HL-60 (cell line): ENCODE results near the gene BRICD5.

ENCODE experiments used
- DNase-seq, 2 experiments: peaks; one replicate each; pipeline ENCODE4 v3.0.0-alpha.2; 2010 to 2020; ENCODE audit warnings: low read depth in 1 of 2, low spot score in 1 of 2
- H3K27ac ChIP-seq: fragments of 250-450 bp; sonication (Bioruptor Pico); replicated peaks from 2 replicates; pipeline ENCODE4 v1.5.1; 2020; ENCODE audit warnings: mild to moderate bottlenecking, moderate library complexity
- H3K27me3 ChIP-seq: fragments of 250-450 bp; sonication (Bioruptor Pico); 2 replicates; pipeline ENCODE4 v1.5.1; 2021; ENCODE audit warnings: mild to moderate bottlenecking, moderate library complexity; ENCODE audit not compliant: insufficient read depth, poor library complexity, severe bottlenecking
- H3K4me3 ChIP-seq: replicated peaks from 2 replicates; pipeline ENCODE4 v1.5.1; 2011; ENCODE audit warnings: mild to moderate bottlenecking, control low read depth, low read length; ENCODE audit not compliant: insufficient read depth
- GABPA ChIP-seq: IDR thresholded peaks from 2 replicates; pipeline ENCODE4 v1.6.1; 2012; ENCODE audit warnings: low read depth
- POLR2AphosphoS5 ChIP-seq: IDR thresholded peaks from 2 replicates; pipeline ENCODE4 v1.6.1; 2012; ENCODE audit warnings: low read depth
- SPI1 ChIP-seq: IDR thresholded peaks from 2 replicates; pipeline ENCODE4 v1.6.1; 2012; ENCODE audit warnings: low read depth, mild to moderate bottlenecking, borderline replicate concordance
- TF ChIP-seq, protein P1 (sequence below): IDR thresholded peaks from one replicate; pipeline ENCODE4 v1.5.1; 2011; ENCODE audit warnings: low read length, control low read depth, inconsistent platforms; ENCODE audit not compliant: insufficient read depth
- TF ChIP-seq, protein P2 (sequence below): IDR thresholded peaks from 2 replicates; pipeline ENCODE4 v1.6.1; 2012; ENCODE audit warnings: low read depth; ENCODE audit not compliant: insufficient replicate concordance

The BRICD5 gene

DNA sequence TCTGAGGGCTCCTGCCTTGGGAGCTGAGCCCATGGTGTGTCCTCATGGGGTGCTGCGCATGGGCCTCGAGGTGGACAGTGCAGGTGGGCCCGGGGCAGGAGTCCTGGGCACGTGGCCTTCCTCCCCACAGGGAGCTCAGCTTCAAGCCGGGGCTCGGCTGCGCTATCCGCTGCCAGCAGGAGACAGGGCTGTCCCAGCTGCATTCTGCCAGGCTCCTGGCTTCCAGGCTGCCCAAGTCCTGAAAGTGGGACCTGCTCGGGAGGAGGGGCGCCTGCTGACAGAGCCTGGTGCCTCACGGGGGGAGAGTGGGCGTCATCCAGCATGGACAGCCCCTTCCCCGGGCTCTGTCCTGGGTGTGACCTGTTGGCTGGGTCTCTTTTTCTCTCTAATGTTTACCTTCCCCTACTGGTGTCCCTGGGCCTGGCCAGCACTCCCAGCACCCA is 48.0 kb downstream of the BRICD5 start:
- DNase-seq, result no peak
- TF ChIP-seq, protein P1, sequence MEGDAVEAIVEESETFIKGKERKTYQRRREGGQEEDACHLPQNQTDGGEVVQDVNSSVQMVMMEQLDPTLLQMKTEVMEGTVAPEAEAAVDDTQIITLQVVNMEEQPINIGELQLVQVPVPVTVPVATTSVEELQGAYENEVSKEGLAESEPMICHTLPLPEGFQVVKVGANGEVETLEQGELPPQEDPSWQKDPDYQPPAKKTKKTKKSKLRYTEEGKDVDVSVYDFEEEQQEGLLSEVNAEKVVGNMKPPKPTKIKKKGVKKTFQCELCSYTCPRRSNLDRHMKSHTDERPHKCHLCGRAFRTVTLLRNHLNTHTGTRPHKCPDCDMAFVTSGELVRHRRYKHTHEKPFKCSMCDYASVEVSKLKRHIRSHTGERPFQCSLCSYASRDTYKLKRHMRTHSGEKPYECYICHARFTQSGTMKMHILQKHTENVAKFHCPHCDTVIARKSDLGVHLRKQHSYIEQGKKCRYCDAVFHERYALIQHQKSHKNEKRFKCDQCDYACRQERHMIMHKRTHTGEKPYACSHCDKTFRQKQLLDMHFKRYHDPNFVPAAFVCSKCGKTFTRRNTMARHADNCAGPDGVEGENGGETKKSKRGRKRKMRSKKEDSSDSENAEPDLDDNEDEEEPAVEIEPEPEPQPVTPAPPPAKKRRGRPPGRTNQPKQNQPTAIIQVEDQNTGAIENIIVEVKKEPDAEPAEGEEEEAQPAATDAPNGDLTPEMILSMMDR, result no peak
- TF ChIP-seq GABPA, result no peak
- TF ChIP-seq, protein P2, sequence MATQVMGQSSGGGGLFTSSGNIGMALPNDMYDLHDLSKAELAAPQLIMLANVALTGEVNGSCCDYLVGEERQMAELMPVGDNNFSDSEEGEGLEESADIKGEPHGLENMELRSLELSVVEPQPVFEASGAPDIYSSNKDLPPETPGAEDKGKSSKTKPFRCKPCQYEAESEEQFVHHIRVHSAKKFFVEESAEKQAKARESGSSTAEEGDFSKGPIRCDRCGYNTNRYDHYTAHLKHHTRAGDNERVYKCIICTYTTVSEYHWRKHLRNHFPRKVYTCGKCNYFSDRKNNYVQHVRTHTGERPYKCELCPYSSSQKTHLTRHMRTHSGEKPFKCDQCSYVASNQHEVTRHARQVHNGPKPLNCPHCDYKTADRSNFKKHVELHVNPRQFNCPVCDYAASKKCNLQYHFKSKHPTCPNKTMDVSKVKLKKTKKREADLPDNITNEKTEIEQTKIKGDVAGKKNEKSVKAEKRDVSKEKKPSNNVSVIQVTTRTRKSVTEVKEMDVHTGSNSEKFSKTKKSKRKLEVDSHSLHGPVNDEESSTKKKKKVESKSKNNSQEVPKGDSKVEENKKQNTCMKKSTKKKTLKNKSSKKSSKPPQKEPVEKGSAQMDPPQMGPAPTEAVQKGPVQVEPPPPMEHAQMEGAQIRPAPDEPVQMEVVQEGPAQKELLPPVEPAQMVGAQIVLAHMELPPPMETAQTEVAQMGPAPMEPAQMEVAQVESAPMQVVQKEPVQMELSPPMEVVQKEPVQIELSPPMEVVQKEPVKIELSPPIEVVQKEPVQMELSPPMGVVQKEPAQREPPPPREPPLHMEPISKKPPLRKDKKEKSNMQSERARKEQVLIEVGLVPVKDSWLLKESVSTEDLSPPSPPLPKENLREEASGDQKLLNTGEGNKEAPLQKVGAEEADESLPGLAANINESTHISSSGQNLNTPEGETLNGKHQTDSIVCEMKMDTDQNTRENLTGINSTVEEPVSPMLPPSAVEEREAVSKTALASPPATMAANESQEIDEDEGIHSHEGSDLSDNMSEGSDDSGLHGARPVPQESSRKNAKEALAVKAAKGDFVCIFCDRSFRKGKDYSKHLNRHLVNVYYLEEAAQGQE, result no peak
- no peak for TF ChIP-seq POLR2AphosphoS5
- no peak for TF ChIP-seq SPI1
- no peak overlapping the region for H3K4me3 ChIP-seq
- H3K27me3 ChIP-seq, result no peaks in the 10 kb centered on the region
- no peak overlapping the region for H3K27ac ChIP-seq

DNA sequence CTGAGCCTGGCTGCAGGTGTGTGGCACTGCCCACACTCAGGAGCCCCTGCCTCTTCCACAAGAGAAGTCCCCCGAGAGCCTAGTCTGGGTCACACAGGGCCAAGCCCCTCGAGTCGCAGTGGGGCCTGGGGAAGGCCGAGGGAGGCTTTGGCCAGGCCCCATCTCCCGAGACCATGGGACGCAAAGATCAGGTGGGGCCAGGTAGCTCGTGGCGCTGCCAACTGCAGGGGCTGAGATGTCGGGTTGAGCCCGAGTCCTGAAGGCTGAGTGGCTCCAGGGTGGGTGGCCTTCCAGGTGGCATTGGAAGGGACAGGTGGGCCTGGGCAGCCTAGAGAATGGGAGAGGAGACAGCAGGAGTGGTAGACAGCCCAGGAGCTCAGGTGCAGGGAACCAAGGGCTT is 48.8 kb downstream of the BRICD5 start:
- no peak overlapping the region for H3K4me3 ChIP-seq
- H3K27me3 ChIP-seq, result no peaks in the 10 kb centered on the region
- no peak overlapping the region for H3K27ac ChIP-seq
- TF ChIP-seq, protein P1, result no peak
- TF ChIP-seq SPI1 (no peak), GABPA (no peak), POLR2AphosphoS5 (no peak)
- TF ChIP-seq, protein P2, result no peak
- no peak for DNase-seq

DNA sequence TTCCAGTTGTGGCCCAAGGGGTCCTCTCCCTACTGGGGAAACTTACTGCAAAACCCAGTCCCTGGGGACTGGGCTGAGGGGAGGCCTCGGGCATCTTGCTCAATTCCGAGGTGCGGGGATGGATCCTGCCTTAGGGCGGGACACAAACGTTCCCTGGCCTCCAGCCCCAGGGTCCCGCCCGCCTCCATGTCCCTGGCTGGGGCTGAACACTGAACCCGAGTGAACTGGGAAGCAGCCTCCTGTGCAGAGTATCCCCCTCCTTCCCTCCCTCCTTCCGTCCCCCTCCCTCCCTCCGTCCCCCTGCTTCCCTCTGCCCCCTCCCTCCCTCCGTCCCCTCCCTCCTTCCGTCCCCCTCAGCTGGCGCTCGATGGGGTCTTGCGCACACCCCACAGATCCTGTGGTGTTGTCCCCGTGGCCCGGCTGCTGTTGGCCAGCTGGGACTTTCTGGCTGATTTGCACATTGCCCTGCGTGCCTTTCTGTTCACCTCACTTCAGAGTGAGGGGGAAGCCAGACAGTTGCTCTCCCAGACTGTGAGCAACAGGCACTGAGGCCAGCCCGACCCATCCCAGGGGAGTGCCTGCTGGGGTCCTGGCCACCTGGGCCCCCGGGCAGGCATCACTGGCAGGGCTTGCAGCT is 49.6 kb downstream of the BRICD5 start:
- no peak overlapping the region for H3K27ac ChIP-seq
- H3K4me3 ChIP-seq, result no peak overlapping the region
- TF ChIP-seq SPI1, result no peak
- no peak for TF ChIP-seq POLR2AphosphoS5
- TF ChIP-seq, protein P1, result no peak
- TF ChIP-seq, protein P2, result no peak
- TF ChIP-seq GABPA, result no peak
- H3K27me3 ChIP-seq, result no peaks in the 10 kb centered on the region
- no peak for DNase-seq
